HG03097 (cell line): ENCODE data around the gene TRNT1.

Experiments
- ATAC-seq: cut with Tn5 transposase; IDR thresholded peaks from one replicate; pipeline ENCODE4 v1.9.1; 2021; ENCODE audit not compliant: unreplicated experiment, low FRiP score

The TRNT1 gene

DNA sequence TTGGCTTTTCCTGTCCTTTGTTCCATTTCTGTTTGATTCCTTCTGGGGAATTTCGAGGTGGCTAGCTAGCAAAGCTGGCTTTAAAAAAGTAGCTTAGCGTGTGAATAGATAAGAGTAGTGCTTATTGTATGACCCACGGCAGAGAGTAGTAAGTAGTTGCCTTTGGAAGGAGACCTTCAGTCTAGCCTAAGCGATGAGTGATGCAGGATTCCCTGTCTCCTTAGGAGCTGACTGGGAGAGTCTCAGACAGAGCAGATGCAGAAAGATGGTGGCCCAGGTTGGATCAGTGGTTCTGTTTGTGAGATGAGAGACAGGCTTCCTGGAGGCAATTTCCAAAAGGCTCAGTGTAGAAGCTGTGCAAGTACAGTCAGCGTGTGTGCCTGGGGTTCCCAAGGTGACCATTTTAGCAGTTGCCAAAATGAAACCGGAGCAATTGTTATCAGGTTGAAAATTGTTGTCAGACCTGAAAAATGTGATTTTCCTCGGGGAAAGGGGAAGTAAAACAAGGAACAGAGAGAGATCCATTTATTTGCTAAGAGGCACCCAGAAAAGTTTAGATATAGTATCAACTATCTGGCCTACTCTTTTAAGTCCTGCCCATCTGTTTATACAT lies 15.9 kb upstream of the TRNT1 start:
- ATAC-seq: no peak

DNA sequence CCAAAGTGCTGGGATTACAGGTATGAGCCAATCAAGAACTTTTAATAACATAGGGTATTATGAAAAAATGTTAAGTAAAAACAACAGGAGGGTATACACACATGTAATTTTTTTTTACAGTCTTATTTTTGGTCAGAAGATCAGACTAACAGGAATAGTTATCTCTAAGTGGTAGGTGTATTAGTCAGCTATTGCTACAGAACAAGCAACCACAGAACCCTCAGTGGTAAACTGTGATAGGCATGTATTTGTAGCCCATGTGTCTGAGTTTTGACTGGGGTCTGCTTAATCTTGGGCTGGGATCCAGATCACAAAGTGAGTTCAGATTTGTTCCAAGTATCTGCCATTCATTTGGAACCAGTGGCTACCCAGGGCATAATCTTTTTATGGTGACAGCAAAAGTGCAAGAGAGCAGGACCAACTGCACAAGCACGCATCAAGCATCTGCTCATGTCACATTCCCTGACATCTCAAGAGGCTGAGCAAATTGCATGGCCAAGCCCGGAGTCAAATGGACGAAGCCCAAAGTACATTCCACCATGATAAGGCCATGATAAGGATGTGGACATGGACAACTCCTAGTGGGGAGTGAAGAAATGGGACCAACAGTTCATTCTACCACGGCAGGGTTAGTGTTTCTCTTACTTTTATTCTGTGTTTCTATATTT lies 13.6 kb upstream of the TRNT1 start:
- ATAC-seq: no peak

DNA sequence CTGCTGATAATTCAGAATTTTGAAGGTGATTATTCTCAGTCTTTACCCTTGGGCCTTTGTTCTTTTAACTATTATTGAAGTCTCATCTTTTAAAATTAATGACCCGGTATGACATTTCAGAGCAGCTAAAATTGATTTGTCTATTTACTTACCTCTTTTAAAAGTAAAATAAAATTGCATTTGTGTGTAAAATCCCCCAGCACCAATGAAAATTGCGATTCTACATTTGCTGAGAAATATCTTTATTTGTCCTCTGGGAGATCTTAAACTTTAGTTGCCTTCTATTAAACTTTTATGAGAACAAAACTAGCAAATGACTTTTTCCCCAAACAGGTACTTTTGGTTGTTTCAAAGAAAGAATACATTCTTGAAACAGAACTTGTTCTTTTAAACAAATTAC lies 9.1 kb upstream of the TRNT1 start:
- ATAC-seq: no peak

DNA sequence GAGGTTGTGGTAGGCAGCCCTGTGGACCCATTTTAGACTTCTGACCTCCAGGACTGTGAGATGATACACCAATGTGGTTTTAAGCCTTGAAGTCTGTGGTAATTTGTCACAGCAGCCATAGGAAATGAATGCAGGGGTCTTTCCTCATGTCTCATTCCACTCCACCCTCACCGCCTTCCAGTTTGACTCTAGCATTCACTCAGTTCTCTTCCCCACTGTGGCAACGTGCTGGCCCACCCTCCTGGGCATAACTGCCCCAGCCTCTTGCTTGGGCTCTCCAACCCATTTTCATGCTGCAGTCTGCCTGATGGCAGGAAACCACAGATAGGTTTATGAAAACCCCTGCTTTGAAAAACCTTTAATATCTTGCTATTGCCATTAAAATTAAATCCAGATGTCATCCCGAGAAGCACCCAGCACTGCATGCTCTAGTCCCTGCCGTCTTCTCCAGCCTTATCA lies 7.3 kb upstream of the TRNT1 start:
- no peak for ATAC-seq

DNA sequence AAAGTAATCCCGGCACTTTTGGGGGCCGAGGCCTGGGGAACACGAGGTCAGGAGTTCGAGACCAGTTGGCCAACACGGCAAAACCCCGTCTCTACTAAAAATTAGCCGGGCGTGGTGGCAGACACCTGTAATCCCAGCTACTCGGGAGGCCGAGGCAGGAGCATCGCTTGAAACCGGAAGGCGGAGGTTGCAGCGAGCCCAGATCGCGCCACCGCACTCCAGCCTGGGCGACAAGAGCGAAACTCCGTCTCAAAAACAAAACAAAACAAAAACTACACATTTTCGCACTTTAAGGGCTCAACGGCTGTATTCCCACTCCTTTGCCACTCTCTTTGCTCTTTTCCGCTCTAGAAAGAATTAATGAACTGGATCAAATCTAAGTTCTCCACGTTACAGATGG lies 763 bp upstream of the TRNT1 start:
- no peak for ATAC-seq

DNA sequence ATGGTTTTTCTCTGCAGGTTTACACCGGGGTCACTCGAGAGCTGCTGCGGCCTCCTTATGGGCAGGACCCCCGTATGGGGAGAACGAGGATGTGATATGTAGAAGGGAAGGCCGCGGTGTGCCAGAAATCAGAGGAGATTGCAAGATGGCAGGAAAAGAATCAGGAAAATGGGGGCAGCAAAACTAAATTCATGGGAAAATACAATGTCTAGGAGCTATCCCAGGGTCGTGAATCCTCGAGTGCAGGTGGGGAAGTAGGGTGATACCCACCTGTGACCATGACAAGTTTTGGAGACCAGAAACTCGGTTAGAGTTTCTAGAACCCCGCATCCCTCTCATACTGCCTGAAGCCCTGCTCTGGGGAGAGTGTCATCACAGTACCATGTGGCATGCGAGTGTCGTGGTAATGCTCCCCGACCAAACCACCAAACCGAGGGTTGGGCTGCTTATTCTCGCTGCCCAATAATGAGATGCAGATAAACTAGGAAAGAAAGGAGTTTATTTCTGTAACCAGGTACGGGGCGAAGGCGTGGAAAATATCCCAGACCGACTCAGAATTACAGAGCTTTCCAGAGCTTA lies 781 bp downstream of the TRNT1 start:
- no peak for ATAC-seq

DNA sequence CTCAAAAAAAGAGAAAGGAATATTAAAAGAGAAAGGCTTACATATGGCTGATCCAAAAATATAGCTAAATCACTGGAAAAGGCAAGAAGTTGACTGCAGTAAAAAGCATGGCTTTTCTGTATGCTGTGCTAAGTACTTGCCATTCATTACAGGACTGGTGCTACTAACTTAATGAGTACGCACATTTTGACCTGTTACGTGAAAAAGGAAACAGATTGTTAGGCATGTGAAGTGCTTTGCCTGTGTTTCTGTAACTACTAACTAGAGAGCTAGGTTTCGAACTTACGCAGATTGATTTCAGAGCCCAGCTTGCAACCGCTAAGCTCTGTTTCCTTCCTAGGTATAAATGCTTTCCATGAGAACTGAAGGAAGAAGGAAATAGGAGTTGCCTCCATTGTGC lies 2.8 kb downstream of the TRNT1 start:
- ATAC-seq: no peak

DNA sequence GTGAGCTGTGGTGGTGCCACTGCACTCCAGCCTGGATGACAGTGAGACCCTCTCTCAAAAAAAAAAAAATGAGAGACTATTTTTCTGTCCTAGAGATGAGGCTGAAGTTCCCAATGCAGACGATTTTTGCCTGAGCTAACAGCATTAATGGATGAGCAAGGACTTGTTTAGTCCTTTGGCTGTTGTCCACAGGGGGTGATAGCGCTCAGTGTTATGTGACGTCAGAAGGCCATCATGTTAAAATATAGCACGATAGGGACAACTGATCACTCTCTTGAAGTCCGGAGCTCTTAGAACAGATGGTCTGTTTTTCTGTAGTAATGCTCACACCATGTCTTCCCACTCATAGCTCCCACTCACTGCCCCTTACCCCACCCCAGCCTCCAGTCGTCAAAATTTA lies 6.8 kb downstream of the TRNT1 start:
- ATAC-seq: no peak

DNA sequence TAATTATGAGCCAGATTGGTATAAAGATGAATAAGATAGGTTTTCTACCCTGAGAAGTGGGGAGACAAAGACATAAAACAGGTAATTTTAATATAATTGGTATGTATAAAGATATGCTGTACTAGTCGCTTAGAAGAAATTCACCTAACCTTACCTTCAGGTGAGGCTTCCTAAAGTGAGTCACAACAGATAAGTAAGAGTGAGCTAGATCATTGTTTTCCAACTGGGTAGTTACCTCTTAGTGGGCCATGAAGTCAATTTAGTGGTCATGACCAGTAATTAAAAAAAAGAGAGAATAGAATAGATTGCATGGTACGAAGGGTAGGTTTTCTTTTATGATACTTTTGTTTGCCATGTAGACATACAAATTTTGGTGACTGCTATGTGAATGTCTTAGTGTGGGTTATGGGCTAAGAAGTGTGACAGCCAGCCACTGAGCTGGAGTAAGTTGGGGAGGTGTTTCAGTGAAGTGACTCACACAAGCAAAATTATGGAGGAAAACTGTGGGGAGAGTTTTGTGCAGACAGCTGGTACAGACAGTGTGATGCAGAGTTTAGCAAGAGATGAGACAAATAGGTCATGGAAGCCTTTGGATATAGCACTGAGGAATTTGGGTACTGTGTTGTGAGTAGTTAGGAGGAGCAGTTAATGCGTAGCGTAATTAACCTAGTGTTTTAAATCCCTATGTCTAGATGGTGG lies 8.2 kb downstream of the TRNT1 start:
- ATAC-seq: no peak

DNA sequence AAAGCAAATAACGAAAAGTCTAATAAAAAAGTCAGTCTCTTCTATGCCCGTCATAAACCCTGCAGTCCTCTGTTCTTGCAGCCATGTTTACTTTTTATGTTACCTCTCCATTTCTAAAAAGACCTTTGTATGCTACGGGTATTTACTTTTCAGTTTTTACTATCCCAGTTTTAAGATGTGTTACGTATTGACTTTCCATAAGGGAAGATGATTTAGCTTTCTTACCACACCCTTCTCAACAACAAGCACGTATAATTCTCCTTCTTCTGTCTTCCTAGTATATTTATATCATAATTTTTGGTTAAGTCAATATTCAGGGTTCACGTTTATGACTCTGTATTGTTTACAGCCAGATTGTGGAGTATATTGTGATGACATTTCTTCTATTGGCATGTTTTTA lies 10.8 kb downstream of the TRNT1 start:
- no peak for ATAC-seq

DNA sequence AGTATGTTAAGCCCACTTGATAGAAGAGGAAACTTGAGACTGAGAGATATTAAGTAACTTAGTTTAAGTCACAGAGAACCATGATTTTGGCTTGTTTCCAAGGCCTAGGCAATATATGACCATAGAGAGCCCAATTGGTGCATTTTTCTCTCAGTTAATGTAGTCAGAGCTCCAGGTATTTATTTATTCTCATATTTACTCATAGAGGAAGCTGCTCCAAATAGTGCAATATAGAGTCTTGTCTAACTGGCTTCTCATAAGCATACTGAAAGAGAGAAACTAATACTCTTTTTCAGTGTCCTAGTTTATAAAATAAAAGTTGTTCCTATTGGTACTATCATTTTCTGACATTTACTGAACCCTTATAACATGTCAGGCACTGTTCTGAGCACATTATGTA lies 15.2 kb downstream of the TRNT1 start:
- no peak for ATAC-seq

DNA sequence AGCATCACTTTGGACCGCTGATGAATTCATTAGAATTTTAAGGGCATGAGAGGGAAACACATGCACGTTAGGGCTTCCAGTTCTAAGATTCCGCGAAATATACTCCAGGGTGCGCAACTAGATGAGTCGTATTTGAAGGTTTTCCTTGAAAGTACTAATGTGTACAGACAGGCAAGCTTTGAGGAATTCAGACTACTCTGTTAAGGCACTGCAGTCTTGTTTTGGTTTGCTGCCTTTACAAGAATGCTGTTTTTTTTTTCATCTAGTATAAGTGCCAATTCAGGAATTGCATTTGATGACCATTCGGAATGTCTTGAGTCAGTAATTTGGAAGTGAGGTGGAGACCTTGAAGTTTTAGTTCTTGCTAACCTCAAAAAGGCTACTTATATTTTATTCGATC lies 19.1 kb downstream of the TRNT1 start:
- no peak for ATAC-seq

DNA sequence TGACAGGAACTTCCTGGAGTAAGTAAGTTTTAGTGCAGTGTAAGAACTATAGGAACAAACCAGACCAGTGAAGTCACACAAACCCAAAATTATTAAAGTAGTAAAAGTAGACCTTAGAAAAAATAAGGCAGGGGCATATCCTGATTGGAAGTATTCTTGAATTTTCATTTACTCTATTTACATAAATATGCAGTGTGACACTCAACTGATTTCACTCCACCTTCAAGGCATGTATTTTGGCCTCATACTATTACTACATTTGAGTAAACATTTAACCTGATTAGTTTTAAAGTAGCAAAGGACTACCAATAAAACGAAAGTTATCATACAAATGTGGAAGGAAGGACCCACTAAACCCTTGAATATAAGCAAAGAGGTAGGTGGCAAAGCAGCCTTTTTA lies 22.8 kb downstream of the TRNT1 start:
- no peak for ATAC-seq

DNA sequence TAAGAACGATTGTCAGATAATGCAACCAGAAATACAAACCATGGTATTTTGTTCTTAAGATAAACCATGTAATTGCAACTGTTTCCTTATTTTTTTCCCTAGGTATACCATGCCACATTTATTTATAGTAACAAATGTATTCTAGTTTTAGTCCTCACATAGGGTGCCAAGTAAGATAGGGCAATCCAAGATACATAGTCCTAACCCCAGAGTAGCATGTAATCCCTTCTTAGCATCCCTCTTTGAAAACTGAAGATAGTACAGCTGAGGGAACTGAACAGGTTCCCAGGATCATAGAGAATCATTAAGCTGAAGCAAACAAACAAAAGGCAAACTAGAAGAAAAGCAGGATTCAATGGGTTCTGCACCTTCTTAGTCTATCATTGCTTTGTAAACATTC lies 24.8 kb downstream of the TRNT1 start:
- no peak for ATAC-seq

DNA sequence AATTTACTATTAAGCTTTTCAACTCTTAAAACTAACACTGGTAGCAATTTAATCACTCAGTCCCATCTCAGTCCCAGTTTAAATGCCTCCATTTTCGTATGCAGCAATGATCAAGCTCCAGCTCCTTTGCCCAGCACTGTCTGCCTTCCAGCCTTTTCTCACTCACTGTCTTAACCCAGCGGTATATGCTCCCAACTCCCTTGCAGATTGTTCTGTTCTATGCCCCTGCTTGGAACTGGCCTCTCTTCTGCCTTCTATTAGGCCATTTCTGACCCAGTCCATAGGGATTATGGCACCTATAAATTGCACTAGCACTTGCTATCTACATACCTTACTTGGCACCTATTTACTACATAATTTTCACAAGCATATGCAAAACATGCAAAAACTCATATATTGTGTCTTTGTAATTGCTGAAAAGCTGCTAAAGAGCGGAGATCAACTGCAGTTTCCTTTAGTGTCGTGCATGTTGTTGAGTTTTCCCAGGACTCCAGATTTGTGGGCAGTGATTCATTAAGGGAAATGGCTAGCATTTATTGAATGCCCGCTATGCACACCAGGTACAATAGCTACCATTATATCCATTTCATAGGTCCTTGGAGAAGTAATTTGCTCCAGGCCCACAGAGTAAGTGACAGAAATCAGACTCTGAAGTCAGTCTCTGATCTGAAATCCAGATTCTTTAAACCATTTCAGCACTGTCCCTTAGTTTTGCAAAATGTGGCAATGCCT lies 28.3 kb downstream of the TRNT1 start:
- no peak for ATAC-seq

DNA sequence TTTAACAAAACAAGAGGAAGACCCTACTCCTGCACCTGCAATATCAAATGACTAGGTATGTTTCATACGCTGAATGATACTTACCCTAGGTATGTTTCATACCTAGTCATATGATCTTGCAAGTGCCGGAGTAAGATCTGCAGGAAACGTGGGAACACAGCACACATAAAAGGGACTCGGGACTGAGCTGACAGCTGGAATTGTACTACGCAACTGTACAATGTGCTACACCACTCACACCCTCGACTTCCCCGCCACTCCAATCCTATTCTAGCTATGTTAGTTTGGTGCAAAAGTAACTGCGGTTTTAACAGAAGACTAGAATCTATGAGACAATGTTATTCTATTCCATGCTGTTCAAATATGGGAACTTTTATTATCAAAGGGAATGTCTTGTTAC lies 30.7 kb downstream of the TRNT1 start:
- no peak for ATAC-seq

DNA sequence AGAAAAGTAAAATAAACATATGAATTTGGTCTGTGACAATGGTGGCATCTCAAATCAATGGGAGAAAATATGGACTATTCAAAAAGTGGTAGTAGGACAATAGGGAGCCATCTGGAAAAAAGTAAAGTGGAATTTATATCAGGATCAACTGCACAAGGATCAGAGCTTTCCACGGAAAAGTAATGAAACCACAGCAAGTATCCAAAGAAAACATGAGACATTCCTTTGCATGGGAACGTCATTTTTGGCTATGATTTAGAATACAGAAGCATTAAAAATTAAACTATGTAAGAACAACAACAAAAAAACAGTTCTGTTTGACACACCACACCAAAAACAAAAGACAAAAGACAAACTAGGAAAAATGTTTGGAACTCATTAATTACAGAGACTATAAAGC lies 34.1 kb downstream of the TRNT1 start:
- no peak for ATAC-seq

DNA sequence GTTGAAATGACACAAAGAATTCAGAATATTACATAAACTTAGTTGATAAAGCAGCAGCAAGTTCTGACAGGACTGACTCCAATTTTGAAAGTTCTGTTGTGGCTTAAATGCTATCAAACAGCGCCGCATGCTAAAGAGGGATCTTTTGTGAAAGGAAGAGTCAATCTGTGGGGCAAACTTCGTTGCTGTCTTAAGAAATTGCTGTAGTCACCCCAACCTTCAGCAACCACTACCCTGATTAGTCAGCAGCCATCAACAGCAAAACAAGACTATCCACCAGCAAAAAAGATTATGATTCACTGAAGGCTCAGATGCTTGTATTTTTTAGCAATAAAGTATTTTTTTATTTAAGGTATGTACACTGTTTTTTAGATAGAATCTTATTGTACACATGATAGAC lies 38.5 kb downstream of the TRNT1 start:
- ATAC-seq: no peak

DNA sequence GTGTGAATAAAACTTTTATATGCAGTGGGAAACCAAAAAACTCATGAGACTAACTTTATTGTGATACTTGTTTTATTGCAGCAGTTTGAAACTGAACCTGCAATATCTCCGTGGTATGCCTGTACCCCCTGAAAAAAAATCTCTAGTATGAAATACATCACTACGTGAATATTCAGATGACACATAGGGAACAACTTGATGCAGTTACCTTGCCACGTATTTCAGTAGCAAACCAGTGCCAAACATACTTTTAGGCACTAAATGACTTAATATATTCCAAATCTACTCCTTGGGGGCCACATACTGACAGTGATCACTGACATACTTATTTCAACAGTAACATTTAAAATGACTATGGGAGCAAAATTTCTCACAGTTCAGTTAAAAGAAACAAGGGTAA lies 38.9 kb downstream of the TRNT1 start:
- no peak for ATAC-seq

DNA sequence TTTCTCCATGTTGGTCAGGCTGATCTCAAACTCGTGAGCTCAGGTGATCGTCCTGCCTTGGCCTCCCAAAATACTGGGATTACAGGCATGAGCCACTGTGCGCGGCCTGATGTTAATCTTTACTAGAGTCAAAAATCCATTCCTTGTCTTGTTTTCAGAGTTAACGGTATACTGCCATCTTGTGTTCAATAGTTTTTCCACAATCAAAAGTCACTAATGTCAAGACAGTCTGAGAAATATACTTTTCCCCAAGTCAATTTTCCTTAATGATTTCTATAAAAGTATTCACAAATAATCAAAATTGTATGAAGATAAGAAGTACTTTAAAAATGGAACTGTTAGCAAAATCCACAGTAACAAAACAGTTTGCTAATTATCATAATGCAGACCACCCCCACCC lies 44.3 kb downstream of the TRNT1 start:
- ATAC-seq: no peak

DNA sequence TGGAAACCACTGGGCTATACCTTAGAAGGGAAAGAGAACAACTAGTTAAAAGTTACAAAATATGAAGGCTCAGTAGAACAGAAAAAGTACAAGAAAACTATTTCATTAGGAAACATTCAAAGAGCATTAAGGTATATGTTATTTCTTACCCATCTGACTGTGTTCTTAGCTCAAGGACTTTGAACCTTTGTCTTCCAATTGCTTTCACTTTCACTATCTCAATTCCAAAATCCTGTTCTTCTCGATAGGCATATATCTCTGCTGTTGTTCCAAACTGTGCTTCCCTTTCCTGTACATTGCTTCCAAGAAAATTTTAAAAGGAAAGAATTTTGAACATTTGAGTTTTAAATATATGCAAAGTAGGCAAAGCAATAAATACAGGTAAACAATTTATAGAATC lies 45.9 kb downstream of the TRNT1 start:
- no peak for ATAC-seq
